GM18502 (cell line): Measurements from ENCODE around the gene GMDS.

ENCODE experiments used
- ATAC-seq: cut with Tn5 transposase; IDR thresholded peaks from one replicate; pipeline ENCODE4 v1.9.1; 2021; ENCODE audit warnings: mild to moderate bottlenecking; ENCODE audit not compliant: unreplicated experiment, poor library complexity

The GMDS gene

DNA sequence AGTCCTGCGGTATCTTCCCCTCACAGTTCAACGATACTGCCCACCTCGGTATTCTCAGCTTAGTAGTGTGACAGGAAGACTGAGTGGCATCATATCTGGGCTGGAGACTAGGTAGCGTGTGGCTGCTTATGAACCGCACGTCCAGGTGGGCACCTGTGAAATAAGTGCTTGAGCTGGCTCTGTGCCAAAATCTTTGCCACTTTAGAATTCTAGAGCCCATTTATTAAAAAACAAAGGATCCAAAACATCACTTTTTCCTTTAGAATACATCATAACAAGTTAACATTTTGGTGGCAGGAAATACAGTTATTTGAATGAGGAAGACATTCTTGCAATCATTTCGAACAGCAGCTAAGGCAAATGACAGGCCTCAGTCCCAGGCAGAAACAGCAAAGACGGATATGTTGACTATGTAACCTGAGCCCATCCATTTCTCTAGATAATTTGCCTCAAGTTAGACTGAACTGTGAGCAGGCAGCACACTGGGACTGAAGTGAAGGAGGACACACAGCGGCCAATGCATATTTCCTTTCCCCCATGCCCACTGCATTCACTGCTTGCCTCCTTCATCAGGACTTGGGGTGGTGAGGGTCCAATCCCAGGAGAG lies 136.6 kb downstream of the GMDS start:
- ATAC-seq = no peak

DNA sequence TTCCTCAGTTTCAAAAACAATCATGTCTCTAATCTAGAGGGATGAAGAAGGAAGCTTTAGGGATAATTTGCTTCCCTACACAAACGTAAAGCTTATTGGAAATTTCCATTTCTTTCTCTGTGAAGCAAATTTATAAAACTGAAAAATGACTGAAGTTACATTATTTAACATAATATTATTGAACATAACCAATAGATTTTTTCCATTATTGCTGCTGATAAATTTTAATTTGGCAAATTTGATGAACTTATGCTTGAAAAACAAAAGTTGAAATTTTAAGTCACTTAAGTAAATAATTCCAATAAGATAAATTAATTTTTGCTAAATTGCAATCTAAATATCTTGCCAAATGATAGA lies 140.9 kb downstream of the GMDS start:
- no peak for ATAC-seq

DNA sequence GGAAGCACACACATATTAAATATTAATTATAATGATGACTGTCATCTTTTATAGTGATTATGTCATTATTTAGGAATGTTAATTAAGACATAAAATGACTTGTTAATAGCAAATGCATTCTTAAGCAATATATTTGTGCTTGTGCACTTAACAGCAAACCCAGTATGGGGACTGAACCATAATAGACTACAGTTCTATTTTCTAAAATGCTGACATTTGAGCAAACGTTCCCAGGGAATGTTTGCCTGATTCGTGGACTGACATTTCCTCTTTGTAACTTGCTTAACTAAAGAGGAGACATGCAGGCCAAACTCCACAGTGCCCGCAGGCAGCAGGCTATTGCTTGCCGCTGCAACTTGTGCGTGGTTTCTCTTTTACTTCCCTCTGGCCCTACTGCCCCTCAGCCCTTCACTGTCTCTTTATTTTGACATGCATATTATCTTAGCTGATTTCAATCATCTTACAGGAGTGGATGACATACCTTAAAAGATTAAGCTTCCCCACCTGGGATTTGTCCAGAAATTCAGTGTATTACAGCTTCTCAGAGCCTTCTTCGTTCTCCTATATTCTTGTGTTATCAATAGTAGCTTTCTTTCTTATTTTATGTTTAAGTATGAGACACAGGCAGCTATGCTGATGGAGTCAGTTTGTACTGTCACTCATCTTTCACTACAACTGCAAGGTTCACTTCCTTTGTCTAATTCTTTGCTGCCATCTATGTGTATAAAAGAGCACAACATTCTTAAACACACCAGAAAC lies 141.5 kb downstream of the GMDS start:
- ATAC-seq = no peak

DNA sequence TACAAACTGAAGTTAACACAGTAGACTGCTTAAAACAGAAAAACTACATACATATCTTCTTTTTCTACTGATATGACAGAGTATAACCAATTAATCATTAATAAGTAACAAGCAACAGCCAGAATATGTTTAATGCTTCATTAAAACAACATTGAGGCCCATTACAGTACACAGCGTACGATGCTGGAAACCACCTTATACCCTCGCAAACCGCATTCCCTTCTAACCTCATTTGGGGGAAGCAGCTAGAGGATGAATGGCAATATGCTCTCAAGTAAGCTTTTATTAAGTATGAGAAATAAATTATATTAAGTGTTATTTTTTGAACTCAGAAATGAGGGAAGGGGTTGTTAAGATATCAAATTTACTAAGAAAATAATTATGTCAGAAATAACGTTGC lies 142.4 kb downstream of the GMDS start:
- ATAC-seq = no peak

DNA sequence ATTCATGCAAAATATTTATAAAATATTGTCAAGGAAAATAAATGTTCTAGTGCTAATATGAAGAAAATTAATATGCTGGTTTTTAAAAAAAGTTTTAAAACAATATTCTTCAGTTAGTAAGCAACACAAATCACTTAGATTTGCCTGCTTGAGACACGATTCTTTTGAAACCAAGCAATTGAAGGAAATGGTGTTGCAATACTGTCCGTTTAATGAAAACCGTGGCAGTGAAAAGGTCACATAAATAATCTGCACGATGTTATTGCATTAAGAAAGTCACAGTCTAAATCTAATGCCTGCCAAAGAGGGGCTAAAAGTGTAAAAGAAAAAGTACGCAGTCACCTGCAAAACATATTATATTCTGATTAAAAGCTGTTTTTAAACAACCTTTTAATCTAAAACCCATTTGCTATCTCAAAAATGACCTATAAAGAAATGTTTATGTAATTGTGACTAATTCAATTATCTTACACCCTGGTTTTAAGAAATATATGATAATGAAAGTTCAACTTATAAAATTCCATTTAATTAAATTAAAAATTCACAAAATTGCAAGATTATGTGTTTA lies 143.0 kb downstream of the GMDS start:
- no peak for ATAC-seq

DNA sequence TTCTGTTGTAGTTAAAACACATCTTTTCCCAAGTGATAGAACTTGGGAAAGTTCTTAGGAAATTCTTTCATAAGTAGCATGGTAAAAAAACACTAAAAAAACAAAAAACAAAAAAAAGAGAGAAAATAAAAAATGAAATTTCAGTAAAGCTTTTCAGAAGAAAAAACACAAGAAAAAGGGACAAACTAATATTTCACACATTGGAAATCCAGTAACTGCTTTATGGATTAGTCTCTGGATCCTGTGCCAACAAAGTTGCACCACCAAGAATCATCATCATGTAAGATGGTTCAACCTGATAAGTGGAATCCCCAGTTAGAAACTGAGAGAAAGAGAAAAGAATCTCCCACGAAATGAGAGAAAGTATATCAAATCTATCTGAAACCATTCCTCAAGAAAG lies 144.2 kb downstream of the GMDS start:
- no peak for ATAC-seq

DNA sequence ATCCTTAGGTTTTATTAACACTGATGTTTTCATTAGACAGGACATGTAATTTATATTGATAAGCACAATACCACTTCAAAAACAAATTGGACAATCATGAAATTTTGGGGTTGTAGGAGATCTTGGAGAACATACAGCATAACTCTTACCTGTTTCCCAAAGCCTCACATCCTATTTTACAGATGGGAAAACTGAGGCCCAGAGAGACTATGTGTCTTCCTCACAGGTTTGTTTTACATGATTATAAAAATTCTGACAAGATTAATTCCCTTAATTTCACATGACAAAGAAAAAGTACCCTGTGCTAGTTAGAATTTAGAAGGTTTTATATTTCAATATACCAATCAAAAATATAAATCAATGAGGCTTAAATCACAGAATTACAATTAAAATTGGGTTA lies 145.5 kb downstream of the GMDS start:
- ATAC-seq = no peak

DNA sequence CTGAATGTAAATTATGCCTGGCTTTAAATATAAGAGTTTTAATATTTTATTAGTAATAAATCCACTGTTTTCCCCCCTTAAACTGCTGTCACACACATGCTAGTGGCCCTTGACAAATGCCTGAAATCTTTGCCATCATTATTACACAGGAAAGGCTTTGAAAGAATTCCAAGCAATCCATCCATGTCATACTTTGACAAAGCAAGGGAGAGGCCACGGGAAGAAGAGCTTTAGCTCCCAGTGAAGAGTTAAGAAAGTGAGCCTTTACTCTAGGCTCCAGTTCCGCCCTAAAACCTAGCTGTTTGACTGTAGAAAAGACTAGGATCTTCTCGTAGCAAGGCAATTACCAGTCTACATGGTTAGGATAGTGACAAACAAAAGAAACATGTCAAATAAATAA lies 147.9 kb downstream of the GMDS start:
- ATAC-seq = no peak

DNA sequence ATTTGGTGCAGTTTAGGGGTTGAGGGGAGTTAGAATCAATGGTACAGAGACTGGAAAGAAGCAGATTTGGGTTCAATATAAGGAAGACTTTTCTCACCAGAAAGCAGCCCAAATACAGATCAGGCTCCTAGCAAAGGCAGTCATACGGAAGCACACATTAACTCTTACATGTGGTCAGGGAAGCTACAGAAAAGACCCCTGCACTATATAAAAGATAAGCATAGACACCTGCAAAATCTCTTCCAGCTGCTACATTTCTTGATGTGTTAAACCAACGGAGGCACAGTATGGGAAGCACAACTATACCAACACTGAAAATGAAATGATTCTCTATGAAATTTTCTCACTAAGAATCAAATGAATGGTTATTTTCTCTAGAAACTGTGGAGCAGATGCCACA lies 150.8 kb downstream of the GMDS start:
- ATAC-seq = no peak

DNA sequence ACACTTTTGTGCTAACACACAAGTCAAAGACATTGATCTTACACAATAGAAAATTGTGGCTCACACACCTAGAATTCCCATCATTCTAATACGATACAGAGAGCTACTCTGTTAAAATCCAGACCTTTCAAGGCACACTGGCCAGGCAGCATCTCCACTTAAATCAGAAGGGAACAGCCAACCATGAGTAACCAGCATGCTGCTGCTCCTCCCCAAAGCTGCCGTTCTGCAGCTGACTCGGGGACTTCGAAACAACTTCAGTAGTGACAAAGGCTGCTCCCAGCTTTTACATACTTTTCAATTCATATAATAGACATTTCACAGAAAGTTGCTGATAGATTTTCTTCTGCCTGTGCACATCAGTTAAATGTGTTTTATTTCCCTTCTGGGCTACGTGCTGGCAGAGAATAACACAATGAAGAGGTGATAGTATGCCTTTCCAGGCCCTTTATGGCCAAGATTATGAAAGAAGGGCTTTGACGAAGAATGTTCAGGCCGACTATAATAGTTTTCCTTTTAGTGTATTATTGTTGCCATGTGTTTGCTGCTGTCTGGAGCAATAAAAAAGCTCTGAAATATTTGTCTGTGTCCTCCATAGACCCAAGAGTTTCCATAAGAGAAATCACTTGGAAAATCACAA lies 159.0 kb downstream of the GMDS start:
- no peak for ATAC-seq

DNA sequence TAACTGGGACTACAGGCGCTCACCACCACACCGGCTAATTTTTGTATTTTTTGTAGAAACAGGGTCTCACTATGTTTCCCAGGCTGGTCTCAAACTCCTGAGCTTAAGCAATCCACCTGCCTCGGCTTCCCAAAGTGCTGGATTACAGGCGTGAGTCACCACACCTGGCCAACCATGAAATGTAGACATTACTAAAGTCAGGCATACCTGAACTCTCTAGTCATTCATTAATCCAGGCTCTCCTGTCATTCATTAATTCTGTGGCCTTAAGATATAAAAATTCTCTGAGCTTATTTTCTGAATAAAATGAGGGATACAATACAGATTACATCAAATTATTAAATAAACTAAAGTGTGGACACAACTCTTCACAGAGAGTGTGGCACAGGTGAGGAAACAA lies 159.7 kb downstream of the GMDS start:
- ATAC-seq = no peak

DNA sequence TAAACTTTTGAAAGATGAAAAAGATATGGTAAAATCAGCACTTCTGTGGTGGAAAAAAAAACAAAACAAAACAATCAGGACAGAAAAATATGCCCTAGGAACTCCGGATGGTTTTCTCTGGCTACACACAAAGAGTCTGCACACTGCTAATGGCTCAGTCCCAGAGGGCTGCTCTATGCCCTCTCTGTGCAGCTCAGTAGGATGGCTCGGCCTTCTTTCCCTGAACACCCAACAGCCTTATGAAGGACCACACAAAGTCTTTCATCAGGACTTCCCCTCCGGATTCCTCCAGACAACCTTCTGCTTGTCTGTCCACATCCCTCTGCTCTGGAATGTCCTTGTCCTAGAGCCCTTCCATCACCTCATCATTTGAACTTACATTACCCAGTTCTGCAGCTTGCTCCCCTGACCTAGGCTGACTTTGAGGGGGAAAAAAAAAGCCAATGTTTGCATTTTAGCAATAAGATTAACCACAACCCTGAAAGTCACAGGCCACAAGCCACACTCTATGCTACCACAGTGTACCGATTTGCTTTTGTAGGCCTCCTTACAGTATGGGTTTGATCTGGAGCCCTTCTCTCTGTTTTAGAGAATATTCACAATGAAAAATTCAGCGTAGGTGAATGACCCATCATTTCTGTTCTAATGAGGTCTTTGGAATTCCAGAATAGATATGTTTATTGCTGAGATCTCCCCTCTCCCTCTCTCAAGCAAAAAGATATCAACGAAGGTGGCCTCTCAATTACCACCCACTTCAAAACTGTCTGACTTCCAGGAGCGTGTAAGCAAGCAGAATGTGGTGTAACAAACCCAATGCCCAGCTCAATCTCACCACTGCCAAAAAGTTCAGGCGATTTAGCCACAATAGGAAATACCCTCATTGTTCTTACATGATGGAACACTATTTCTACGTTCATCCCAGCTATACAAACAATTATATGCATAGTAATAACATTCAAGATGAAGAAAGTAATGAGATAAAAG lies 164.0 kb downstream of the GMDS start:
- peak; percentile 90 for ATAC-seq

DNA sequence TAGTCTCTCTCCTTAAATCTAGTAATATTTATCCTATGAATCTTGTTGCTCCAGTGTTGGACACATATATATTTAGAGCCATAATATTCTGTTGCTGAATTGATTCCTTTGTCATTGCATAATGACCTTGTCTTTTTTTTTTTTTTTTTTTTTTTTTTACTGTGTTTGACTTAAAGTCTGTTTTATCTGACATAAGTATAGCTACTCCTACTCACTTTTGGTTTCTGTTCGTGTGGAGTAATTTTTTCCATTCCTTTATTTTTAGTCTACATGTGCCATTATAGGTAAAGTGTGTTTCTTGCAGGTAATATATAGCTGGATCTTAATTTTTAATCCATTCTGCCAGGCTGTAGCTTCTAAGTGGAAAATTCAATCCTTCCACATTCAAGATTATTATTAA lies 166.5 kb downstream of the GMDS start:
- ATAC-seq = no peak

DNA sequence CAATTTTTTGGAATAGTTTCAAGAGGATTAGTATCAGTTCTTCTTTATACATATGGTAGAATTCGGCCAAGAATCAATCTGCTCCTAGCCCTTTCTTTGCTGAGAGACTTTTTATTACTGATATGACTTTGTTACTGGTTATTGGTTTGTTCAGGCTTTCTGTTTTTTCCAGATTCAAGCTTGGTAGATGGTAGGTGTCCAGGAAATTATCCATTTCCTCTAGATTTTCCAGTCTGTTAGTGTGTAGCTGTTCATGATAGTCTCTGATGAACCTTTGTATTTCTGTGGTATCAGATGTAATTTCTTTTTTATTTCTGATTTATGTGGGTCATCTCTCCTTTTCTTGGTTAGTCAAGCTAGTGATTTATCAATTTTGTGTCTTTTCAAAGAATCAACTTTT lies 167.6 kb downstream of the GMDS start:
- no peak for ATAC-seq

DNA sequence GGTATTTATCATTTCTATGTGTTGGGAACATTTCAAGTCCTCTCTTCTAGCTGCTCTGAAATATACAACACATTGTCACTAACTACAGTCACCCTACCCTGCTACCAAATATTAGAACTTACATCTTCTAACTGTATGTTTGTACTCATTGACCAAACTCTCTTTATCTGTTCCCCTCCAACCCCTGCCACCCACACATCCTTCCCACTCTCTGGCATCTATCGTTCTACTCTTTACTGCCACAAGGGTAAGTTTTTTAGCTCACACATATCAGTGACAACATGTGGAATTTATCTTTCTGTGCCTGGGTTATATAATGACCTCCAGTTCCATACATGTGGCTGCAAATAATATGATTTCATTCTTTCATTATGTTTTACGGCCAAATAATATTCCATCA lies 171.9 kb downstream of the GMDS start:
- no peak for ATAC-seq

DNA sequence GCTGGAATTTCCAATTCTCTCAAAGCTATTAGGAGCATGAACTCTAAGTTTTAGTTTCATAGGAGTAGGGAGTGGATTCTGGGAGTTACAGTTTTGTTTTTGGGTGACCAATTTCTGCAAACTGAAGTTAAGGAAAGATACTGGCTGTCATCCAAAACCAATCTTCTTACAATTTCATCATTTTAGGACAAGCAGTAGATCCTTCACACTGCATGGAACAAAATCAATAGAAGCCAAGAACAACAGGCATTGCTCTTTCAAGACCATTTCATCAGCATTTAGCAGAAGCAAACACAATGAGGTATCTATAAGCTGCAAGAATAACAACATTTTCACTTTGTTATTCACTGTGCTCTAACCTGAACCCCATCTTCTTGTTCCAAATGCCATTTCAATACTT lies 173.0 kb downstream of the GMDS start:
- no peak for ATAC-seq

DNA sequence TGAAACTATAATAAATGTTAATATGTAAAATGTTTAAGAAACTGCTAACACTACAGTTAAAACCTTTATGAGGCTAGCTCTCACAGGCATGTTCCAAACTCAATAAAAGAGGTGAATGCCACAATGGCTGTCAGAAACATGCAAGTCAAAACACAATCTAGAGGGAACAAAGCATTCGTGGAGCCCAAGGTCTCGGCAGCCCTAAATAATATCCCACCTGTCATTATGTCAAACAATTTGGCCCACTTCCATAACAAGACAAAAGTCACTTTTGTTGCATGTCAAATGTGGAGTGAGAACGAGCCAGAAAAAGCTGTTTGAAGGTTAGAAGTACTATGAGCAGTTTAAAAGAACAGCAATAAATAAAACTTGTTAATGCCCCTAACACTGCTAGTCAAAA lies 181.9 kb downstream of the GMDS start:
- no peak for ATAC-seq

DNA sequence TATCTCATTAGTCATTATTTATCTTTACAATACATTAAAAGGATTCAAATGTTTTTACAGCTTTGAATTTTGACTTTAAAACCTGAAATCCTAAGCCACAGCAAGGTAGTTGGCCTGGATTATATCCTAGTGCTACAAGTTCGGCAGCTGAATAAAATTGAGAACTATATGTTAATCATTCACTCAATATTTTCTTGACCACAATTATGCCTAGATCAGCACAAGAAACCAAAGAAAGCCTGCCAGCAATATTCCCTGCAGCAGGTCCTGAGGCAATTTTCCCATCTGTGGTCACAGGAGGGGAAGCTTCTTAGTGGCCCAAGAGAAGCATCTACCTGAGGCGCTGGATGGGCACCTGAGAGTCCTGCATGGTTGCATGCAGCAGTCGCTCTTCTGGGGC lies 183.5 kb downstream of the GMDS start:
- no peak for ATAC-seq

DNA sequence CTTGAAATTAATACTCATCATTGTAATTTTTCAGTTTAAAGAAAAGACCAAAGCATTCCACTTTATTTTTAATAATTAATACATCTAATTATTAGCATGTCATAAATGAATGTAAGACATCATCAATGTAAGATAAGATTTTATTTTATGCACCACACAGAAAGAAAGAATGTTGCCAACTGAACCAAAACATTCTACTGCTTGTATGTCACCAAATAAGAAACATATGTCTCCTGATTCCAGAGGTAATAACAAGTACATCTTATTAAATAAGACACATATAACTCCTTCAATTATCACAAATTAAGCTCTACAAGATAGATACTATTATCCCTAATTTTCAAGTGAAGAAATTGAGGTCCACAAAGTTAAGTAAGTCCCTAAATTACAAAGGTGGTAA lies 189.5 kb downstream of the GMDS start:
- ATAC-seq = no peak

DNA sequence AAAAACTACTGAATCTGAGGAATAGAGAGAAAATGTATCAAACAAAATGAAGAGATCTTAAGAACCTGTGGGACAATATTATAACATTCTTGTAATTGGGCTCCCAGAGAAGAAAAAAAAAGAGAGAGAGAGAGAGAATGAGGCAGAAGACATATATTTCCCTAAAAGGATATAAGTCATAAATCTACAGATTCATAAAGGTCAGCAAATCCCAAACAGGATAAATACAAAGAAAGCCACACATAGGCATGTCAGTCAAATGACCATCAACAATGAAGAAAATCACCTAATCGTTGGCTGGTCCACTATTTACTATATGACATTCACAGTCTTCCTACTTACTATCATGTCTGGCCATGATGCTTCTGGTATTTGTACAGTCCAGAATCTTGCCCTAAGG lies 190.3 kb downstream of the GMDS start:
- no peak for ATAC-seq
